Uterus (tissue), 4 donors: ENCODE results near the gene PLA2G4D. TPM values are rescaled to one million over a fixed set of nuclear protein-coding genes. Genes with fewer than 3 reads are reported as not detected.

Experiments
- DNase-seq, 2 donors: peaks; one replicate each; pipeline ENCODE4 v3.0.0-alpha.2; 2019 to 2020
- H3K27ac ChIP-seq, 2 donors: fragments of 200-600 bp; sonication (generic); 1 replicate in 1 of 2; 2 replicates in 1 of 2; pipeline ENCODE4 v1.5.1; 2016 to 2018
- H3K27me3 ChIP-seq, 2 donors: fragments of 200-600 bp; sonication (generic); one replicate each; pipeline ENCODE4 v1.5.1; 2018 to 2019; ENCODE audit warnings: control low read depth in 1 of 2
- H3K36me3 ChIP-seq, 2 donors: fragments of 200-600 bp; sonication (generic); one replicate each; pipeline ENCODE4 v1.5.1; 2019; ENCODE audit warnings: control low read depth in 1 of 2
- H3K4me1 ChIP-seq, 2 donors: fragments of 200-600 bp; sonication (generic); one replicate each; pipeline ENCODE4 v1.5.1; 2018 to 2019; ENCODE audit warnings: control low read depth in 1 of 2
- H3K4me3 ChIP-seq, 2 donors: fragments of 200-600 bp; sonication (generic); 1 replicate in 1 of 2; 2 replicates in 1 of 2; pipeline ENCODE4 v1.5.1; 2018 to 2019; ENCODE audit warnings: mild to moderate bottlenecking in 1 of 2
- H3K9me3 ChIP-seq, 2 donors: fragments of 200-600 bp; sonication (generic); one replicate each; pipeline ENCODE4 v1.5.1; 2019; ENCODE audit warnings: control low read depth in 1 of 2
- CTCF ChIP-seq, 4 experiments: fragments of 200-600 bp in 2 of 4; fragments of 450-650 bp in 2 of 4; sonication (generic) in 2 of 4; IDR thresholded peaks; one replicate each; pipeline ENCODE4 v1.5.1; 2016 to 2019; ENCODE audit warnings: antibody characterized with exemption in 4 of 4, mild to moderate bottlenecking in 2 of 4, moderate library complexity in 1 of 4
- POLR2A ChIP-seq, 2 donors: fragments of 450-650 bp; IDR thresholded peaks; one replicate each; pipeline ENCODE4 v1.6.1; 2016; ENCODE audit warnings: antibody characterized with exemption in 2 of 2, mild to moderate bottlenecking in 1 of 2, moderate library complexity in 1 of 2
- intact Hi-C: fragments of 100-400 bp; cut with DNase I; formaldehyde crosslinking; loops from one replicate; pipeline ENCODE4 v1.15.1; 2023; ENCODE audit warnings: low total_unique reads
- total RNA-seq, 4 donors: library from RNA; depleted of rRNA in 3 of 4; stranded (reverse); fragments of >200 nt in 3 of 4; gene quantifications; one replicate each; pipeline versions ENCODE4 v1.1.0 to v1.2.4, GENCODE V29; 2014 to 2023
- donor health status: DM: yes; HTN: yes; CAD: no.

Gene PLA2G4D
- total RNA-seq, 4 donors from 2014 or later: 0.07 TPM; not detected in 3

GRCh38 chr15:42068601-42069000, 25.8 kb downstream of the PLA2G4D start:
- no peak overlapping the region for H3K27ac ChIP-seq
- no peaks in the 10 kb centered on the region for H3K27me3 ChIP-seq
- H3K4me3 ChIP-seq: no peak overlapping the region
- no peaks in the 10 kb centered on the region for H3K9me3 ChIP-seq
- H3K36me3 ChIP-seq: no peaks in the 10 kb centered on the region
- intact Hi-C loops: no loop called here
- TF ChIP-seq CTCF (IDR thresholded peaks at IDR 0.05): no peak
- no peak for TF ChIP-seq POLR2A (IDR thresholded peaks at IDR 0.05)
- DNase-seq: no peak
- no peaks in the 10 kb centered on the region for H3K4me1 ChIP-seq

DNA sequence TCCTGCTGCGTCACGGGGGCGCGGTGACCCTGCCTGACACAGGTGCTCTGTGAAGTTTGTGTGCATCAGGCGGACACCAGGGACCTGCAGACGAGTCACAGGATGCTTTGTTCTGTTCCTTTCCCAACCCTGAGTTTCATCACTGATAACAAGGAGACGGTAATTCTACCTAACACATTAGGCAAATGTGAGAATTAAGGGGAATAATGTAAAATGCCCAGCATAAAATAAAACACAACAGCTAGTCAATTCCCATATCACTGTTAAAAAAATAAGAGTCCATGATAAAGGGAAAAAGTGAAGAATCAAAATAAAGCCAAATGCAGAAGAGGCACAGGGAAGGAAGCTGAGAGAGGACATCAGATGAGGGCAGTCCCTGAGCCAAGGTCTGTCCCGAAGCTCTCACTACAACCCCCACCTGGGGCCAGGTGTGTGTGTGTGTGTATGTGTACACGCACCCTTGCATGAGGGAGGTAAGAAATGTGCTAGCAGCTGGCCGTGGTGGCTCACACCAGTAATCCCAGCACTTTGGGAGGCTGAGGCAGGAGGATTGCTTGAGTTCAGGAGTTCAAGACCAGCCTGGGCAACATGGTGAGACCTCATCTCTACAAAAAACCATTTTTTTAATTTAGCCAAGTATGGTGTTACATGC, 27.5 kb downstream of the PLA2G4D start:
- DNase-seq: no peak
- intact Hi-C loops: no loop called here
- Histone ChIP-seq H3K27ac (no peak overlapping the region), H3K27me3 (no peaks in the 10 kb centered on the region), H3K4me1 (no peaks in the 10 kb centered on the region), H3K9me3 (no peaks in the 10 kb centered on the region), H3K4me3 (no peak overlapping the region), H3K36me3 (no peaks in the 10 kb centered on the region)
- TF ChIP-seq POLR2A (IDR thresholded peaks at IDR 0.05): no peak
- no peak for TF ChIP-seq CTCF (IDR thresholded peaks at IDR 0.05)

DNA sequence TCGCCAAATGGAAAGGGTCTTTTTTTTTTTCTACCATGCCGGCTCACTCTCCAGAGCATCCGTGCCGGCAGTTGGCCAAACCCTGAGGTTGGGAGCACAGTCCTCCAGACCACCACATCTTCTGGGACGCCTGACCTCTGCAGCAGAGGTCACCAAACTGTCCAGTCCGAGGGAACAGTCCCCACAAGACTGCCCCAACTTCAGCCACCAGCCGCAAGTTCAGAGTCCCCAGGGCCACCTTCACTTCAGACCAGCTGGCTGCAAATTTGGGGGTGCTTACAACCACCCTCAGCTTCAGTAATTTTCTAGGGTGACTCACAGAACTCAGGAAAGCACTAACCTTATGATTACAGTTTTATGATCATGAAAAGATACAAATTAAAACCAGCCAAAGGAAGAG, 28.9 kb downstream of the PLA2G4D start:
- H3K4me3 ChIP-seq: no peak overlapping the region
- no peak overlapping the region for H3K27ac ChIP-seq
- H3K36me3 ChIP-seq: no peaks in the 10 kb centered on the region
- no peaks in the 10 kb centered on the region for H3K27me3 ChIP-seq
- no peaks in the 10 kb centered on the region for H3K4me1 ChIP-seq
- no peak for DNase-seq
- intact Hi-C loops: no loop called here
- TF ChIP-seq POLR2A (IDR thresholded peaks at IDR 0.05): no peak
- TF ChIP-seq CTCF (IDR thresholded peaks at IDR 0.05): no peak
- no peaks in the 10 kb centered on the region for H3K9me3 ChIP-seq

- Histone ChIP-seq H3K4me3 (no peak overlapping the region), H3K27ac (no peak overlapping the region), H3K36me3 (no peaks in the 10 kb centered on the region), H3K27me3 (no peaks in the 10 kb centered on the region), H3K9me3 (no peaks in the 10 kb centered on the region), H3K4me1 (no peaks in the 10 kb centered on the region)
- no peak for TF ChIP-seq POLR2A (IDR thresholded peaks at IDR 0.05)
- peak in 1 of 2 donors; percentile 36 for DNase-seq
- intact Hi-C loops: no loop called here
These were observed 29.3 kb downstream of the PLA2G4D start for GRCh38 chr15:42065033-42065432.

DNA sequence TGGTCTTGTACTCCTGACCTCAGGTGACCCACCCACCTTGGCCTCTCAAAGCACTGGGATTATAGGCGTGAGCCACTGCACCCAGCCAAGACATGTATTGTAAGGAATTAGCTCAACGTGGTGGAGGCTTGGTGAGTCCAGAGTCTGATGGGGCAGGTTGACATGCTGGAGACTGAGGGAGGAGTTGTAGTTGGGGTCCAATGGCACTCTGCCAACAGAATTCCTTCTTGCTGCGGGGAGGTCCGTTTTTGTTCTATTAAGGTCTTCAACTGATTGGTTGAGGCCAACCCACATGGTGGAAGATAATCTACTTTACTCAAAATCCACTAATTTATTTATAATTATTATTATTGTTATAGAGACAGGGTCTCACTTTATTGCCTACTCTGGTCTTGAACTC, 30.1 kb downstream of the PLA2G4D start:
- no peaks in the 10 kb centered on the region for H3K9me3 ChIP-seq
- no peak overlapping the region for H3K4me3 ChIP-seq
- TF ChIP-seq POLR2A (IDR thresholded peaks at IDR 0.05) (no peak), CTCF (IDR thresholded peaks at IDR 0.05) (no peak)
- no peaks in the 10 kb centered on the region for H3K4me1 ChIP-seq
- no peaks in the 10 kb centered on the region for H3K27me3 ChIP-seq
- intact Hi-C loops: no loop called here
- H3K27ac ChIP-seq: no peak overlapping the region
- no peak for DNase-seq
- H3K36me3 ChIP-seq: no peaks in the 10 kb centered on the region
